ENCODE data around the gene PAPPA. TPM values are rescaled to one million over a fixed set of nuclear protein-coding genes. Genes with fewer than 3 reads are reported as not detected.

PAPPA gene
- total RNA-seq, 2 experiments from 2014 or later: not detected

DNA sequence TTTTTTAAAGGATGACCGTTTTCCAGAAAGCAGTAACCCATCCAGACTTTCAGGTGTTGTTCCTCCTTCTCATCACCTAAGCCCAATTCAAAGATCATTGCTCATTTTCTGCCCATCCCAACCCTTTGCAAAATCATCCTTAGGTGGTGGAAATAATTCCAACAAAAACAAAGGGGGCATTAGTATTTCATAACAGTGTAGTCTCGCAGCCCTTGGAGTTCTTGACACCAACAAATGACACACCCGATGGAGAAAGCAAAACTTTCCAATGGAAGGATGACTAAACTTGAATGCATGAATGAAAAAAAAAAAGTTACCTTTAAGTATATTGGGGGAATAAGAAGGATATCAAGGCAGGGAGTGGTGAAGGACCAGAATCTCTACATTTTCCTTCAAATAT, 117.0 kb downstream of the PAPPA start:
- CTCF ChIA-PET: no interaction called here
- POLR2A ChIA-PET: no interaction called here

DNA sequence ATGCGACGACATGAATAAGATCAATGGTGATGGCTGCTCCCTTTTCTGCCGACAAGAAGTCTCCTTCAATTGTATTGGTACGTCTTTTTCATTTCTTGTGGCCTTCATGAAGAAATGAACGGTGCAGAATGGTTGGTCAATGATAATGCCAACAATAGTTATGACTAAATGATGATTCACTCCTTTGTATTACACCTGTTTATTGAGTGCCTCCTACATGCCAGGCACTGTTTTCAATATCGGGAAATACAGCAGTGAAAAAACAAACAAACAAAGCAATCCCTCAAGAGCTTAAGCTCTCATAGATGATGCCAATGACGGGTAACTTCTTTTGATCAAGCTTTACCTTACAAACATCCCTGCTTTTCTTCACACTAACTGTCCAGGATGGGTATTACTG, 117.7 kb downstream of the PAPPA start:
- ChIA-PET POLR2A (no interaction called here), CTCF (no interaction called here)

DNA sequence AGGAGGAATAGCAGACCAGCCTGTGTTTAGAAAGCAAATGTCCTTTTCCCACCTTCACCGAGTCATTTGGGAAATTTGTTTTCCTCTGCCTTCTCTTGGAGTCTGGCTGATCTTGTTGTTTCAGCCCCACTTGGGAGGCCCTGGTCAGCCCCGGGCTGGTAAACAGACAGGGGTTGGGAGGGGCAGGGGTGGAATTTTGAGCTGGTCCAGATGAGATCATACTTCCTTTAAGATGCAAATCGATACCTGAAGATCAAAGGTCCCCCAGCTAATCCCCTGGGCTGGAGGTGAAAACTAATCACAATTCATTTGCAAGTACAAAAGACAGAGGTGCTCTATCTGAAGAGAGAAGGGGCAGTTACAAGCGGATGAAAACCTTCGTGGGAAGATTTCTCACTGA, 118.4 kb downstream of the PAPPA start:
- POLR2A ChIA-PET: no interaction called here
- CTCF ChIA-PET: no interaction called here

DNA sequence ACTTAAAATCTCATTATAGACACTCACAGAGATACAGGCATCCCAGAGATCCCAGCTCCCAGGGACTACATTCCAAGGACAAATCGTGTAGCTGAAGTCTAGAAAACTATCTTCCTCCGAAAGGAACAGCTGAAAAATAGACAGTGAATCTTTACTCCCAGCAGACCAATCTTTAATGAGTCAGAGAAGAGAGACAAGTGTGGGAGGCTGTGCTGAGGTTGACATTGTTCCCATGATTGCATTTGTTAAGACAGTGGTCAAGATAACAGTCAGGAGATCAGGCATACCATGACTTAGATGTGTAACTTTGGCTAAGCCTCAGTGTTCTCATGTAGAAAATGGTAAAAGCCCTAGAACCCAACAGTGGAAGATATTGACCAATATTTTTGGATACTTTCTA, 120.7 kb downstream of the PAPPA start:
- POLR2A ChIA-PET: no interaction called here
- CTCF ChIA-PET: no interaction called here

DNA sequence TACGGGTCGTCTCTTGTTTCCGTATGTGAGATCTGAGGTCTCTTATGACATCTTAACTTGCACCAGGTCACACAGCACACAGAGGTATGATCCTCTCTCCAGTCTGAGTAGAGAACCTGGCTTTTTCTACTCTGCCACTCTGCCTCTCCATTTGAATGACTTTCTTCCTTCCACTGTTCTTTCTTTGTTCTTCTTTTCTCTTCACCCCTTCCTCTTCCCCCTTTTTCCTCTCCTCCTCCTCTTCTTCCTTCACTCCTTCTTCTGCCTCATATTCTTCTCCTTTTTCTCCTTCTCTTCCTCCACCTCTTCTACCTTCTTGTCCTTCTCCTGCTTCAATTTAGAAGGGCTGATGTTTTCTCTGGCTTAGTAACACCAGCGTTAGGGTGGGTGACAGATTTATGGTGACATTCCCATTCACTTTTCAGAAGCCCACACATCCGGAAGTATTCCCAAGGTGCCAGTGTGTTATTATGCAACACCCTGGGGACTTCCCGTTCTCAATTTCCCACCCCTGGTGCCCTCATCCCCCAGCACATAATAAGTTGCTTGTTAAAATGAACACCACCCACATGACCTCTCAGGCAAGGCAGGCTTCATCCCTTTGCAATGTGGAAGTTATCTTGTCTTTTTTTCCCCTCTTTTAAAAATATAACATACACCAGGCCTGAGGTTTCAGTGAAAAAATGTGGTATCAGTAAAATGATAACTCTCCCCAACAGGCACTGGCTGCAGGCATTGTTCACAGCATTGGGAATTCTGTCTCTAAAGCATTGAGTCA, 122.0 kb downstream of the PAPPA start:
- POLR2A ChIA-PET: no interaction called here
- CTCF ChIA-PET: no interaction called here

DNA sequence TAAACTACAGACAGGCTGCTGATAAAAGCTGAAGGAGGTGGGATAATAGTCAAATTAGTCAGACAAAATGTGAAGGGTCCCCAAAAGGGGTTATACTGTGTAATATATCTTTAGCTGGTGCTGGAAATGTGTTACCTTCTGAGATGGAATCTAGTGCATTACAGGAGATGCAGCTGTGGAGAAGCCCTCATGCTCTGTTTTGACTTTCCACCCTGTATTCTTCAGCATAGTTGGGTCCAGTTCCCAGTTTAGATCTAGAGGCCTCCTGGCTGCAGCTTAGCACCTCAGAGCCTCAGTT, 122.6 kb downstream of the PAPPA start:
- CTCF ChIA-PET: no interaction called here

DNA sequence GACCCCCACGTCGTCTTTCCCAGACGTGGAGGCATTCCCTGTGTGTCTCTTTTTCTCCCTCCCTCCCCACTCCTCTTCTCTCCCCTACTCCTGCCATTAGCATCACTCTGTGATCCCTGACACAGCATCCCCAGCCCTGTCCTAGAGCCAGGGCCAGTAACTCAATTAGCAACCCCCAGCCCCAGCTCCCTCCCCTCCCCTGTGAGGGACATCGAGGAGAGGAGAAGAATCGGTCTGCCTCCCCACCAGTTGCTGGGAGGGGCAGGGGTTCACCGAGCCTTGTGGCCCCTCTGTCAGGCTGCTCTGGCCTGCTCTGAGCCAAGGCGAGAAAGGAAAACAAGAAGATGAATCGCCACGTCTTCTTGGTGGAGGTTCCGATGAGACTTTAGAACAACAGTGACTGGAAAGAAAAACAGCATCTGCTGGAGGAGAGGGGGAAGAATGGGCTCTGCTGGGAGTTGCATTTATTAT, 123.1 kb downstream of the PAPPA start:
- POLR2A ChIA-PET: no interaction called here

More for the DNA sequence above, 122.6 kb downstream of the PAPPA start:
- POLR2A ChIA-PET: no interaction called here

DNA sequence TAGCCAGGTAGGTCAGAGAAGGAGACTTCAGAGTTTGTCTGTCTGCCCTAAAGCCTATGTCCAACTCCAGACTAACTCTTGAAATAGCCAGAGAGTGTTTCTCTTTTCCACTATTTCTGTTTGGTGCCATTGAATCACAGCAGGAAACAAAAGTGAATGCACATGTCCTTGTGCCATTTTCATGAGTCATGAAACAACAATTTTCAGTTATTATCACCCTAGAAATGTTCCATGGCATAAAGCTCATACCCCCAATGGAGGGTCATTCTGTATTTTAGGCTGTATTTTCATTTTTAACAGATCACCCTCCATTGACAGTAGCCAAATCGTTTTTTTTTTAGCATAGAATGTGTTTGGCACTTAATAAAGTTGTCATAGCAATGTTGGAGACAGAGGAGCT, 124.7 kb downstream of the PAPPA start:
- POLR2A ChIA-PET: no interaction called here
- CTCF ChIA-PET: interaction anchor here (0.8 kb wide), 1 partner anchor 11 kb away, joined by 3 read pairs; no protein-coding TSS in a partner anchor

More for the DNA sequence above, 123.1 kb downstream of the PAPPA start:
- CTCF ChIA-PET: no interaction called here

DNA sequence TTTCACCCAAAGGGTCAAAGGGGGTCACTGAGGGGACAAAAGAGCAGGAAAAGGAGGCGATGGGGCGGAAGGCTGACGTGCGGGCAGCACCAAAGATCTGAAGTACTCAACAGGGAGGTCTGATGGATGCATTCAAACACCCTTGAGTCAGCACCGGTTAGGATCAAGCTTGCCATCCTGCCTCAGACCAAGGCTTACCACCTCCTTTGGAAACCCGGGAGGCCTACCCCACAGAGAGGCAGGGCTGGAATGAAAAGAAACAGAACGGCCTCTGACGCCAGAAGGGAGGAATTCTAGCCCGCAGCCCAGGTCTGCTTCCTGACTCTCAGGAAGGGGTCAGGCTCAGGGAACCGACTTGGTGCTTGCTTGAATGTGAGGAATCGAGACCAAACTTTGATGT, 125.6 kb downstream of the PAPPA start:
- ChIA-PET CTCF (no interaction called here), POLR2A (no interaction called here)

DNA sequence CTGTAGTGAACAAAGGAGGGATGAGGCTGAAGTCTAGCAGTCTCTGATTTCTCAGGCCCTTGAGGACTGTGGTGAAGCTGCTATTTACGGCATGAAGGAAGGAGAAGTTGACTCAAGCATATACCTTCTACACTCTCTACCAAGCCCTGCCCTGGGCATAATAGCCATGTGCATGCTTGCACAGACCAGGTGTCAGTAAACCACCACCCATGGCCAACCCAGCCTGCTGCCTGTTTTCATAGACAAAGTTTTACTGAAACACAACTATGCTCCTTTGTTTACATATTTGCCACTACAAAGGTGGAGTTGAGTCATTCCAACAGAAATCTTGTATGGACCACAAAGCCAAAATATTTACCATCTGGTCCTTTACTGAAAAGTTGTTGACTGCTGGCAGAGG, 126.9 kb downstream of the PAPPA start:
- ChIA-PET POLR2A (no interaction called here), CTCF (no interaction called here)

DNA sequence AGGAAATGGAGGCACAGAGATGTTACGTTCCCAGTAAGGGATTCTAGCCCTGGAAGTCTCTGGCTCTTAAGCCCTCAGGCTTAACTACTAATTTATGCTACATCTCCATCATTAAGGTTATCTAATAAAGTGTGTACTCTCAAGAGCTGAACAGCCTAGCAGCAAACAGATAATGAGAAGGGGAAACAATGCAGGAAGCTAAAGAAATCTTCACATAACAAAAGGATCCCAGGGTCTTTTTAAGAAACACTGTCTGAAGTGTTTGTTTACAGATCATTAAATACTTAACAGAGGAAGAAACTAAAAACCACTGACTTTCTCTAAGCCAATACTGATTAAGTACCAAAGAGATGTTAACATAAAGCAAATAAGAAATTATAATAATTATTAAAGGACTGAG, 129.0 kb downstream of the PAPPA start:
- CTCF ChIA-PET: no interaction called here

DNA sequence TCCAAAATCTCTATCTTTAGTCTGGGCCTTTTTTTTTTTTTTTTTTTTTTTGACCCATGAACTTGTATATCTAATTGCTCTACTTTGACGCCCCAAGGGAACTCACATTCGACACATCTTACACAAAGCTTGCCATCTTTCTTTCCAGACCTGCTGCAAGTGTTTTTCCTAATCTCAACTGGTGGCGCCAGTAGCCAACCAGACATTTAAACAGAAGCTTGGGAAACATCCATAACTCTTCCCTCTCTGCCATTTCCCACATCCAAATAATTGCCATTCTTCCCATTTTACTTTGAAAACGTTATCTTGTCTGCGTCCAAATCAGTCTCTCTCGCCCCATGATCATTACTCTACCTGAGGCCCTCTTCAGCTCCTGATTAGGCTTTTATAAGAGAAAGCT, 130.9 kb downstream of the PAPPA start:
- ChIA-PET POLR2A (no interaction called here), CTCF (no interaction called here)

More for the DNA sequence above, 129.0 kb downstream of the PAPPA start:
- POLR2A ChIA-PET: no interaction called here

DNA sequence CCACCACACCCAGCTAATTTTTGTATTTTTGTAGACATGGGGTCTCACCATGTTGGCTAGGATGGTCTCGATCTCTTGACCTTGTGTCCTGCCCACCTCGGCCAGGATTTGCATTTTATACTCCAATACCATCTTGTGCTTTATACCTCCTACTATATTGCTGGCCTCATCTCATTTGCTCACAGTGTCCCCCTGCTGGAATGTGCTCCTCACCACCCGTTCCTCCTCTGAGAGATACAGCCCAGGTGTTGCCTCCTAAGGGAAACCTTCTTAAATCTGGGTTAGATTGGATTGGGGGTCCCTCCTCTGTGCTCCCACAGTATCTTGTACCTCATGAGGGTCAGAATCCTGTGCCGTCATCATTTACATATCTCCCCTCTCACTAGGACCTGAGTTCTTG, 131.7 kb downstream of the PAPPA start:
- CTCF ChIA-PET: no interaction called here
- POLR2A ChIA-PET: no interaction called here

DNA sequence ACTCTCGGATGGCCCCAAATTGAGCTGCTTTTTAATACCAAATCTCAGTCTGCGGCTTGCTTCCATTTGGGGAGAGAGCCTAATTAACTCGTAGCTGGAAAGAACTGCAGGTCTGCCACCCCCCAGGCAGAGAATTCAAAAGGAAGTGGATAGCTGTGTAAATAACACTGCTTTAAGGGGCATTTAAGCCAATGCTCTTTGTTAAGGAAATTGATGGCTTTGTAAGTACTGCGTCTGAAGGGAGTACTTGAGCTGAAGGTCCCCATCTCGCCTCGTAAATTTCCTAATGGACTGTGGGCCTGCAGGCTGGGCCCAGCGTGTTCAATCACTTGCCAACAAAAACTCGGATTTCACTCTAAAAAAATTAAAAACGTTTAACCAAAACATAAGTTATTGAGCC, 132.7 kb downstream of the PAPPA start:
- ChIA-PET POLR2A (no interaction called here), CTCF (no interaction called here)

DNA sequence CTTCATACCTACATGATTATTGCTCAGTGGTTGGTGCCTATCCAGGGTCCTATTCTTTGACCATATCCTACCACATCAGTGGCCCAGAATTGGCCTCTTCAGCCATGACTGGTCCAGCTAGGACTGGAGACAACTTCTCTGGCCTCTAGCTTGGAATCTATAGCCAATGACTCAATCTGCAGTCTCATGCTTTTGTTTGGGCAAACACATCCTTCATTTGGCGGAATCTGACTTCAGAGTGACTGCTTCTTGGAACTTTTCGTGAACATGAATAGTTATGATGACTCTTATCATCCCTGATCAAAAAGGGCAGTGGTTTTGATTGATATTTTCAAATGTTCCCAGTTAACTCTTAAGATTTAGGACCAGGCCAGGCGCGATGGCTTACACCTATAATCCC, 134.1 kb downstream of the PAPPA start:
- ChIA-PET POLR2A (no interaction called here), CTCF (no interaction called here)

DNA sequence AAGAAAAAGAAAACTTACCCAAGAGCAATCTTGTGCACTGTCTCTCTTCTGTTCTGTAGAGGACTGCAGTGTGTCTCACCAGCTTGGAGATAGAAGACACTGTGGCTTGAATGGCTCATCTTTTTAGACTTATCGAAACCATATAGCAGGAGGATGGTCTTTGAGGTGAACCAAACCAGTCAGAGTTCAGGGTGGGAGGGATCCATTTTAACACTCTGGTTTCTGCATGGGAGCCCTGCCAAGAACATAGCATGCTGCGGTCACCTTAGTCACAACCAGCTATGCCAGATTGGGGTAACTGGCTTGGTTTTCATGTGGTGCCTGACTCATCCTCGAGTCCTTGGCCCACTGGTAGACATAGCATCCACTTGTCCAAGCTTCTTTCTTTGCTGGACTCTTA, 135.1 kb downstream of the PAPPA start:
- ChIA-PET CTCF (no interaction called here), POLR2A (no interaction called here)

DNA sequence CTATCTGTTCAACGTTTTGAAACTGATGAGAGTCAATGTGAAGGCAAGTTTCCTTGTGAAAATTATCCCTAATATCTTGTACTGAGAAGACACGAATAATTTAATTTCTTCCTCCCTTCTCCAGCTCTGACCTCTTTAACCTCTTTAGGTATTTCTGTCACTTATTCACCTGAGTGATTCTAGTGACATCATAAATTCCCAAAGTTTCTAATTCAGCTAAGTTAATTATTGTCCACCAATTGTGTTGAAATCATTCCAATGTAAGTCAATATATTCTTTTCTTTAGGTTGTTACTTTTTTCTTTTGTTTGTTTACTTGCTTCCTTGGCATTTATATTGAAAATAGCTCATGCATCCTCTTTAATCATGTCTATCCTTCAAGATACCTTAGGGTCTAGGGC, 143.8 kb downstream of the PAPPA start:
- POLR2A ChIA-PET: no interaction called here
- CTCF ChIA-PET: no interaction called here

DNA sequence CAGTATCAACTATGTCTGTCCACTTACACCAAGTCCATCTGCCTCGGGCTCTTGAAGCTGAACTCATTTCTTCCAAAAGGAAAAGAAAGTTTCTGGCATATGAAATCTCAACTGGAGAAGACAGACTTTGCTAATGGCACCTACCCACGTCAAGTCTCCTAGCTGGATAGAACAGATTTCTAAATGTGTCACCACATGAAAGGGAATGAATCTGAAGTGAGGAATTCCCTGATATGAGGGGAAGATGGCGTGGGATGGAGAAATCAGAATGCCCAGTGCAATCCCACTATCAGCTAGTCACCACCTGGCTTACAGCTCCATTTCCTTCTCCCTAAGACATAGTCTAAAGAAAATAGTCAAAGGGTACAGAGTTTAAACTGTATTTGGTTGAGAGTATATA, 144.7 kb downstream of the PAPPA start:
- POLR2A ChIA-PET: no interaction called here
- CTCF ChIA-PET: no interaction called here

DNA sequence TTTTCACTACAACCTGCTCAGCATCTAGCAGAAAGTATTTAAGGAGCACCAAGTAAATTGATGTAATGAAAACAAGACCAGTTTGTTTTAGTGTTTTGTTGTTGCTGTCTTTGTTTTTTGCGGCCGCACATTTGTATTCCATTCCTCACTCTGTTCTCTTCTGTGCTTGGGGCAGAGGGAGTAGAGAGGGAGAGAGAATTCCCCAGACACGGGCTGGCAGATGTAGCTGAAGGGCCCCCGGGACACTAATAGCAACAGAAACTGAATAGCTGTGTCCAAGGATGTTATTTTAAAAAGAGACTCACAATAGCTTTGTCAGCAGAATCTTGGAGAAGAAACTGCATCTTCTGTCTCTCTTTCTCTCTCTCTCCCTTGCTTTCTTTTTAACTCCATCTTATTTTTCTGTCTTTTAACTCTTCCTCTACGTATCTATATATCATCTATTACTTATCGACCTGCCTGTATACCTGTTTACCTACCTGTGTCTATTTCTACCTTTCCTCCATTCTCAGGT, 145.3 kb downstream of the PAPPA start:
- ChIA-PET POLR2A (no interaction called here), CTCF (no interaction called here)

DNA sequence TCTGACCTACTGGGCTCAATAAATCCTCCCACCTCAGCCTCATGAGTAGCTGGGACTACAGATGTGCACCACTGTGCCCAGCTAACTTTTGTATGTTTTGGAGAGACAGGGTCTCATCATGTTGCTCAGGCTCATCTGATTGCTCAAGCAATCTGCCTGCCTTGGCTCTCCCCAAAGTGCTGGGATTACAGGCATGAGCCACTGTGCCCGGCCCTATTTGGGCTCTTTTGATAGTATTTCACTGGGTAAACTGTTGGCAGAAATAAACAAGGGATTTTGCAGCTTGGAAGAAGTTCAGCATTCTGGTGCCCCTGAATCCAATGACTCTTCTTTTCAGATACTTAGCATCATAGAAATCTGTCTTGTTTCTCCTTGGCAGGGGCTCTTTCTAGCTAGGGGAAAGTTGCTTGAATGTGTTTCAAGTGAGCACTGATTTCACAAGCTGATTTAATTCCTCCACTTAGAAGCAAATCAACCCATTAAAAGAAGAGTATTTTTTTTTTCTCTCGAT, 146.8 kb downstream of the PAPPA start:
- ChIA-PET CTCF (no interaction called here), POLR2A (no interaction called here)

DNA sequence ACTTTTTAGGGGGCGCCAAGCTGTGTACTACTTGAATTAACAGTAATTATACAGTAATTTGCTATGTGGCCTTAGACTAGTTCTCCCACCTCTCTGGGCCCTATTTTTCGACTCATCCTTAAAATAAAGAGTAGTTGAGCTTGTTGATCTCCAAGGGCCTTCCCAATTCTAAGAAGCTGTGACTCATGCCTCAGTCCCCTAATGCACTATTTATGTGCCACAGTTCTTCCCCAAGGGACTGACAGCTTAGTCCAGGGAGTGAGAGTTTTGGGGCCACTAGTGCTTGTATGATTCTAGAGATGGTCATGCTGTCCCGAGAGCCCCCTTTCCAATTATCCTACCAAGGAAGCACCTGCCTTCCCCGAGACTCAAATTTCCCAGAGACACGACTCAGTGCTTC, 149.7 kb downstream of the PAPPA start:
- POLR2A ChIA-PET: no interaction called here
- CTCF ChIA-PET: no interaction called here

DNA sequence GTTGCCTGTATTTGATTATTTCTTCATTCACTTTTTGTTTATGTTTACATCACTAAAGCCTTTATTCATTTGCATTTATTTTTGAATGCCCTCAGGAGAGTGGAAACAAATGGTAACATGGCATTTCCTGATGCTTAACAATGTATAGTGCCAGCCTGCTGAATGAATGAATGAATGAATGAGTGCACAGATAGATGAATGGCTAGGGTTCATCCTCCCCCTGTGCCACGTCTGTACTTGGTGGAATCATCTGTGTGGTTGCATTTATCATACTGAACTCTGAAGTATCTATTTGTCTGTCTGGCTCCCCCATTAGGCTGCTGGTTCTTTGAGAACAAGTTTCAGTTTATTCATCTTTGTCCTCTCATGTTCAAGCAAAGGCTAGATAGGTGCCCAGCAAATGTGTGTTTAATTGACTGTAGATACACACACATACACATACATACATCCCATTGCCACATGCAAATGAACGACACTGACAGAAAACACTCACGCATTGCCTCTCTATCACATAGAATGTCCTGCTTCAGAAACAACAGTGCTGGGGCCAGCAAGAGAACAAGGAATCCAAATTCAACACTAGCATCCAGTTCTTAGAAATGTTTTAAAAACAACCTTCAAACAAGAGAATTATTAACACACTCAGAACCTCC, 150.4 kb downstream of the PAPPA start:
- CTCF ChIA-PET: no interaction called here
- POLR2A ChIA-PET: no interaction called here

Data from activated CD8-positive, alpha-beta memory T cell treated with anti-CD3 and anti-CD28 coated beads for 36 hours (primary cell).